BLaER1 treated with 17β-estradiol and CSF1 and Interleukin-3, amounts not matched to agents 10 nM and 100 nM (cell line): Measurements from ENCODE around the gene PCDHGB5.
"Not testable (repeated sequence)": the region's sequence is repeated elsewhere in the genome, so short reads cannot be mapped to it uniquely, and the experiment has no call there.

ENCODE experiments used
- H3K27ac ChIP-seq, 11 experiments: shearing (Covaris generic); formaldehyde crosslinking; 2 replicates each; pipeline ENCODE4 v1.8.1; 2022
- H3K27me3 ChIP-seq, 11 experiments: shearing (Covaris generic); formaldehyde crosslinking; 2 replicates each; pipeline ENCODE4 v1.8.1; 2022
- H3K36me3 ChIP-seq, 11 experiments: shearing (Covaris generic); formaldehyde crosslinking; 2 replicates each; pipeline ENCODE4 v1.8.1; 2022
- H3K4me1 ChIP-seq, 10 experiments: shearing (Covaris generic); formaldehyde crosslinking; 2 replicates each; pipeline ENCODE4 v1.8.1; 2022
- H3K4me2 ChIP-seq, 11 experiments: shearing (Covaris generic); formaldehyde crosslinking; 2 replicates each; pipeline ENCODE4 v1.8.1; 2022
- H3K4me3 ChIP-seq, 10 experiments: shearing (Covaris generic); formaldehyde crosslinking; 2 replicates each; pipeline ENCODE4 v1.8.1; 2022
- H3K9ac ChIP-seq, 11 experiments: shearing (Covaris generic); formaldehyde crosslinking; 2 replicates each; pipeline ENCODE4 v1.8.1; 2022
- H3K9me3 ChIP-seq, 11 experiments: shearing (Covaris generic); formaldehyde crosslinking; replicated peaks in 1 of 11; 2 replicates each; pipeline ENCODE4 v1.8.1; 2022
- H4K20me1 ChIP-seq, 11 experiments: shearing (Covaris generic); formaldehyde crosslinking; 2 replicates each; pipeline ENCODE4 v1.8.1; 2022
- Cebpa-rat ChIP-seq, 11 experiments: shearing (Covaris generic); IDR thresholded peaks; 2 replicates each; pipeline ENCODE4 v1.8.1; 2022

PCDHGB5 gene

DNA sequence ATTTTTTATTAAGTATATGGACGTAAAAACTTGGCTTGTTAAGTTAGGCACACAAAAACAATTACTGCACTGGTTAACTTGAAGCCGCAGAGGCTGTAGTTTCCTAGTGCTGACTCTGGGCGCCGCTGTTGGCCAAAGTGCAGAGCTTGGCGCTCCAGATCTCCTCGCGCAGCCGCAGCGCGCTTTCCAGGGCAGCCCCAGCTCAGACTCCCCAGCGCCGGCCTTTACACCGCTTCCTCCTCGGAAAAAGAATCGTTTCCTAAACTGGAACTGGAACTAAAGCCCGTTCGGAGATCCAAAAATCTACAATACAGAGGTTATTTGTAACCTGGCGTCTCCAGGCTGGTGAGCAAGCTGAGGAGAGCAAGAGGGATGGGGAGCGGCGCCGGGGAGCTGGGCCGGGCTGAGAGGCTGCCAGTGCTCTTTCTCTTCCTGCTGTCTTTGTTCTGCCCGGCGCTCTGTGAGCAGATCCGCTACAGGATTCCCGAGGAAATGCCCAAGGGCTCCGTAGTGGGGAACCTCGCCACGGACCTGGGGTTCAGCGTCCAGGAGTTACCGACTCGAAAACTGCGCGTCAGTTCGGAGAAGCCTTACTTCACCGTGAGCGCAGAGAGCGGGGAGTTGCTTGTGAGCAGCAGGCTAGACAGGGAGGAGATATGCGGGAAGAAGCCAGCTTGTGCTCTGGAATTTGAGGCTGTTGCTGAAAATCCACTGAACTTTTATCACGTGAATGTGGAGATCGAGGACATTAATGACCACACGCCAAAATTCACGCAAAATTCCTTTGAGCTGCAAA, at the start of gene PCDHGB5:
Gene PCDHGB5 (plus strand): TSS at position 192 of the 796 bp plus-strand sequence. CDS start 181 bp downstream, at position 373.
- H3K4me1 ChIP-seq, H3K9ac ChIP-seq, H3K4me3 ChIP-seq, H3K36me3 ChIP-seq, H3K27me3 ChIP-seq, H4K20me1 ChIP-seq, H3K4me2 ChIP-seq, H3K27ac ChIP-seq: not testable (repeated sequence)
- H3K9me3 ChIP-seq = peaks cover 60 to 81% (median 67%) of the 10 kb centered on the region in 11 experiments

DNA sequence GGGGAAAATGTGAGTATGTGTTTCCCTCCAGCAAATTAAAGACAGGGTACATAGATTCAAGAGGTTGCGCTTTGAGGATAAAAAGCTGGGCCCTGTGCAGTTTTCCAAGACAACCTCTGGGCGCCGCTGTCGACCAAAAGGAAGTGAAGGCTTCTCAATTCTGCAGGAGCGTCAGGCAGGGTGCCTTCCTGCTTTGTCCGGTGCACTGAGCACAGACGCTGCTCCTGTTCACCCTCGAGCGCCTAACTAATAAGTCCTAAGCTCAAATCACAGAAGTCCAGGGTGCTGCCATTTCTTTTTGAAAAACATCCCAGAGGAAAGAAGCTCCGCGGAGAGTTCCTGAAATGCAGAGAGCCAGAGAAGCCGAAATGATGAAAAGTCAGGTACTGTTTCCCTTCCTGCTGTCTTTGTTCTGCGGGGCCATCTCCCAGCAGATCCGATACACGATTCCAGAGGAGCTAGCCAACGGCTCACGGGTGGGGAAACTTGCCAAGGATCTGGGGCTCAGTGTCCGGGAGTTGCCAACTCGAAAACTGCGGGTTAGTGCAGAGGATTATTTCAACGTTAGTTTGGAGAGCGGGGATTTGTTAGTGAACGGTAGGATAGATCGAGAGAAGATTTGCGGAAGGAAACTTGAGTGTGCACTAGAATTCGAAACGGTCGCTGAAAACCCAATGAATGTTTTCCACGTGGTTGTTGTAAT, 47.7 kb upstream of the PCDHGB5 start, which contains the start of gene PCDHGB1:
Gene PCDHGB1 (plus strand): TSS at position 183 of the 703 bp plus-strand sequence. CDS start 162 bp downstream, at position 345.
- H3K4me2 ChIP-seq = no peak within 1 kb of the TSS
- no peak within 1 kb of the TSS for H3K27ac ChIP-seq
- no peak within 1 kb of the TSS for H3K9ac ChIP-seq
- H4K20me1 ChIP-seq = no peaks in the 10 kb centered on the region
- H3K4me1 ChIP-seq = no peaks in the 10 kb centered on the region
- H3K4me3 ChIP-seq = no peak within 1 kb of the TSS
- H3K9me3 ChIP-seq = peaks cover 77 to 94% (median 85%) of the 10 kb centered on the region in 11 experiments
- no peak for TF ChIP-seq Cebpa-rat (IDR thresholded peaks at IDR 0.05)
- peaks cover 0 to 3% (median 0%) of the 10 kb centered on the region in 11 experiments; a peak in 2 of 22 replicates for H3K36me3 ChIP-seq
- H3K27me3 ChIP-seq = no peaks in the 10 kb centered on the region

DNA sequence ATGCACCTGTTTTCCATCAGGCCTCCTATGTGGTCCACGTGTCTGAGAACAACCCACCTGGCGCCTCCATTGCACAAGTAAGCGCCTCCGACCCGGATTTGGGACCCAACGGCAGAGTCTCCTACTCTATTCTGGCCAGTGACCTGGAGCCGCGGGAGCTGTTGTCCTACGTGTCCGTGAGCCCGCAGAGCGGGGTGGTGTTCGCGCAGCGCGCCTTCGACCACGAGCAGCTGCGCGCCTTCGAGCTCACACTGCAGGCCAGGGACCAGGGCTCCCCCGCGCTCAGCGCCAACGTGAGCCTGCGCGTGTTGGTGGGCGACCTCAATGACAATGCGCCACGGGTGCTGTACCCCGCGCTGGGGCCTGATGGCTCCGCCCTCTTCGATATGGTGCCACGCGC, 46.2 kb upstream of the PCDHGB5 start:
- Histone ChIP-seq H3K4me2 (no peak overlapping the region), H3K27ac (no peak overlapping the region), H4K20me1 (no peaks in the 10 kb centered on the region), H3K9me3 (peaks cover 80 to 94% (median 87%) of the 10 kb centered on the region in 11 experiments), H3K36me3 (peaks cover 0 to 5% (median 0%) of the 10 kb centered on the region in 11 experiments; a peak in 1 of 22 replicates), H3K4me1 (no peaks in the 10 kb centered on the region), H3K4me3 (no peak overlapping the region), H3K27me3 (no peaks in the 10 kb centered on the region), H3K9ac (no peak overlapping the region)
- no peak for TF ChIP-seq Cebpa-rat (IDR thresholded peaks at IDR 0.05)

DNA sequence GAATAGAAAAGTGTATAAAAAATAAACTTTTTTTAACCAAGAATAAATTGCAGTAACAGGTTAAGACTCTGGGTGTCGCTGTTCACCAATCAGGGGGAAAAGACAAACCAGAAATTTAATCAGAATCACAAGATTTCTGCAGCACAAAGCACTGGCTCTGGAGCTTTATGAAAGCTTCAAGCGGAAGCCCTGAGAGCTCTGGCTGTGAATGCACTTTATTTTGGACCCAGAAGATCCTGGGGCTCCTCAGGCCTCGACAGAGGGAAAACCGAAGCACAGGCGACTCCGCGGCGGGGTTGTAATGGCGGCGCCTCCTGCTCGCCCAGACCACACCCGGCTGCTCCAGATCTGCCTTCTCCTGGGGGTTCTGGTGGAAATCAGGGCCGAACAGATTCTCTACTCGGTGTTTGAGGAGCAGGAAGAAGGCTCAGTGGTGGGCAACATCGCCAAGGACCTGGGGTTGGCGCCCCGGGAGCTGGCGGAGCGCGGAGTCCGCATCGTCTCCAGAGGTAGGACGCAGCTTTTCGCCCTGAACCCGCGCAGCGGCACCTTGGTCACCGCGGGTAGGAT, 42.8 kb upstream of the PCDHGB5 start, which contains the start of gene PCDHGA4:
Gene PCDHGA4 (plus strand): TSS at position 122 of the 570 bp plus-strand sequence. CDS start 87 bp downstream, at position 209.
- Histone ChIP-seq H3K9ac (no peak within 1 kb of the TSS), H3K4me2 (no peak within 1 kb of the TSS), H4K20me1 (no peaks in the 10 kb centered on the region), H3K9me3 (peaks cover 69 to 93% (median 81%) of the 10 kb centered on the region in 11 experiments), H3K36me3 (peaks cover 0 to 5% (median 0%) of the 10 kb centered on the region in 11 experiments; a peak in 1 of 22 replicates), H3K27me3 (no peaks in the 10 kb centered on the region), H3K27ac (no peak within 1 kb of the TSS), H3K4me3 (no peak within 1 kb of the TSS), H3K4me1 (no peaks in the 10 kb centered on the region)
- no peak for TF ChIP-seq Cebpa-rat (IDR thresholded peaks at IDR 0.05)

DNA sequence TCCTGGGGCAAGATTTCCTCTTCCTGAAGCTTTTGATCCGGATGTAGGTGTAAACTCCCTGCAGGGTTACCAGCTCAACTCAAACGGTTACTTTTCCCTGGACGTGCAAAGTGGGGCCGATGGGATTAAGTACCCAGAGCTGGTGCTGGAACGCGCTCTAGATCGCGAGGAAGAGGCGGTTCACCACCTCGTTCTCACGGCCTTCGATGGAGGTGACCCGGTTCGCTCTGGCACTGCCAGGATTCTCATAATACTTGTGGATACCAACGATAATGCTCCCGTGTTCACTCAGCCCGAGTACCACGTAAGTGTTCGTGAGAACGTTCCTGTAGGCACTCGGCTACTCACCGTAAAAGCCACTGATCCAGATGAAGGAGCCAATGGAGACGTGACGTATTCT, 42.1 kb upstream of the PCDHGB5 start:
- Histone ChIP-seq H3K27ac (no peak overlapping the region), H3K9me3 (peaks cover 69 to 93% (median 81%) of the 10 kb centered on the region in 11 experiments), H3K9ac (no peak overlapping the region), H4K20me1 (no peaks in the 10 kb centered on the region), H3K4me2 (no peak overlapping the region), H3K36me3 (peaks cover 0 to 5% (median 0%) of the 10 kb centered on the region in 11 experiments; a peak in 1 of 22 replicates), H3K4me1 (no peaks in the 10 kb centered on the region), H3K27me3 (no peaks in the 10 kb centered on the region), H3K4me3 (no peak overlapping the region)
- no peak for TF ChIP-seq Cebpa-rat (IDR thresholded peaks at IDR 0.05)

DNA sequence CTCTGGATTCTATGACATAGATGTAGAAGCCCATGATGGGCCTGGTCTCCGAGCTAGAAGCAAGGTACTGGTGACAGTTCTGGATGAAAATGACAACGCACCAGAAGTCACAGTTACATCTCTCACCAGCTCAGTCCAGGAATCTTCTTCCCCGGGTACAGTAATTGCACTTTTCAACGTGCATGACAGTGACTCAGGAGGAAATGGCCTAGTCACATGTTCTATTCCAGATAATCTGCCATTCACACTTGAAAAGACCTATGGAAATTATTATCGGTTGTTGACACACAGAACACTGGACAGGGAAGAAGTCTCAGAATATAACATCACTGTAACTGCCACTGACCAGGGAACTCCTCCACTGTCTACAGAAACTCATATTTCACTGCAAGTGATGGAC, 41.6 kb upstream of the PCDHGB5 start:
- Histone ChIP-seq H3K9ac (no peak overlapping the region), H4K20me1 (no peaks in the 10 kb centered on the region), H3K27ac (no peak overlapping the region), H3K36me3 (peaks cover 0 to 5% (median 0%) of the 10 kb centered on the region in 11 experiments; a peak in 1 of 22 replicates), H3K27me3 (no peaks in the 10 kb centered on the region), H3K4me3 (no peak overlapping the region), H3K4me2 (no peak overlapping the region), H3K9me3 (peaks cover 69 to 93% (median 81%) of the 10 kb centered on the region in 11 experiments), H3K4me1 (no peaks in the 10 kb centered on the region)
- TF ChIP-seq Cebpa-rat (IDR thresholded peaks at IDR 0.05) = no peak

DNA sequence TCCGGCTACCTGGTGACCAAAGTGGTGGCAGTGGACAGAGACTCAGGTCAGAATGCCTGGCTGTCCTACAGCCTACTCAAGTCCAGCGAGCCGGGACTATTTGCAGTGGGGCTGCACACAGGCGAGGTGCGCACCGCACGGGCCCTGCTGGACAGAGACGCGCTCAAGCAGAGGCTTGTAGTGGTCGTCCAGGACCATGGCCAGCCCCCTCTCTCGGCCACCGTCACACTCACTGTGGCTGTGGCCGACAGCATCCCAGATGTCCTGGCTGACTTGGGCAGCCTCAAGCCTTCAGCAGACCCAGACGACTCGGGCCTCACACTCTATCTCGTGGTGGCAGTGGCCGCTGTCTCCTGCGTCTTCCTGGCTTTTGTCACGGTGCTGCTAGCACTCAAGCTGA, 40.8 kb upstream of the PCDHGB5 start:
- Histone ChIP-seq H3K27me3 (no peaks in the 10 kb centered on the region), H3K9ac (no peak overlapping the region), H3K36me3 (peaks cover 0 to 5% (median 0%) of the 10 kb centered on the region in 11 experiments; a peak in 1 of 22 replicates), H3K4me2 (no peak overlapping the region), H3K27ac (no peak overlapping the region), H4K20me1 (no peaks in the 10 kb centered on the region), H3K4me3 (no peak overlapping the region), H3K9me3 (peaks cover 69 to 93% (median 81%) of the 10 kb centered on the region in 11 experiments), H3K4me1 (no peaks in the 10 kb centered on the region)
- TF ChIP-seq Cebpa-rat (IDR thresholded peaks at IDR 0.05) = no peak

DNA sequence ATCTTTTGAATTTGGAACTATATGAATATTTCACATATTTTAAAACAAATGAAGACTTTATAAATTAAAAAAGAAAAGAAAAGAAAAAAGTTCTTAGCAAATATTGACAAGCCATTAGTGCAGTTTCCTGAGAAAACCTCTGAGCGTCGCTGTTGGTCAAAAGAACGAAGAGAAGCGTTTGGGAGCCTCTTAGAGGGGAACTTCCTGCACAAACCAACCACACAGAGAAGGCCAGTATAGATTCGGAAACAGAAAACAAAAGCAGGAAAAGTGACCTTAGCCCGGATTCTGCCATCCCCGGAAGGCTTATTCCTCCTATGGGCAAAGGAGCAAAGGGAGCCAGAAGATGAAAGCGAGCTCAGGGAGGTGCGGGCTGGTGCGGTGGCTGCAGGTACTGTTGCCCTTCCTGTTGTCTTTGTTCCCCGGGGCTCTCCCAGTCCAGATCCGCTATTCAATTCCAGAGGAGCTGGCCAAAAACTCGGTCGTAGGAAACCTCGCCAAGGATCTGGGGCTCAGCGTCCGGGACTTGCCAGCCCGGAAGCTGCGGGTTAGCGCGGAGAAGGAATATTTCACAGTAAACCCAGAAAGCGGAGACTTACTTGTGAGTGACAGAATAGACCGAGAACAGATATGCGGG, 37.8 kb upstream of the PCDHGB5 start, which contains the start of gene PCDHGB2:
Gene PCDHGB2 (plus strand): TSS at position 205 of the 637 bp plus-strand sequence. CDS start 142 bp downstream, at position 347.
- Histone ChIP-seq H3K4me1 (no peaks in the 10 kb centered on the region; a peak in 1 of 20 replicates), H3K9me3 (peaks cover 74 to 97% (median 89%) of the 10 kb centered on the region in 11 experiments), H3K27ac (peak within 1 kb of the TSS in 1 of 11 experiments; percentile 15; a peak in 1 of 22 replicates), H3K4me2 (no peak within 1 kb of the TSS), H3K27me3 (no peaks in the 10 kb centered on the region), H3K36me3 (peaks cover 0 to 8% (median 0%) of the 10 kb centered on the region in 11 experiments; a peak in 2 of 22 replicates), H3K9ac (no peak within 1 kb of the TSS), H3K4me3 (peak within 1 kb of the TSS in 8 of 10 experiments; percentile 9 to 44 (median 28); a peak in 7 of 20 replicates), H4K20me1 (no peaks in the 10 kb centered on the region)
- TF ChIP-seq Cebpa-rat (IDR thresholded peaks at IDR 0.05) = no peak
